ENCODE results near the gene HNRNPU.

HNRNPU gene

DNA sequence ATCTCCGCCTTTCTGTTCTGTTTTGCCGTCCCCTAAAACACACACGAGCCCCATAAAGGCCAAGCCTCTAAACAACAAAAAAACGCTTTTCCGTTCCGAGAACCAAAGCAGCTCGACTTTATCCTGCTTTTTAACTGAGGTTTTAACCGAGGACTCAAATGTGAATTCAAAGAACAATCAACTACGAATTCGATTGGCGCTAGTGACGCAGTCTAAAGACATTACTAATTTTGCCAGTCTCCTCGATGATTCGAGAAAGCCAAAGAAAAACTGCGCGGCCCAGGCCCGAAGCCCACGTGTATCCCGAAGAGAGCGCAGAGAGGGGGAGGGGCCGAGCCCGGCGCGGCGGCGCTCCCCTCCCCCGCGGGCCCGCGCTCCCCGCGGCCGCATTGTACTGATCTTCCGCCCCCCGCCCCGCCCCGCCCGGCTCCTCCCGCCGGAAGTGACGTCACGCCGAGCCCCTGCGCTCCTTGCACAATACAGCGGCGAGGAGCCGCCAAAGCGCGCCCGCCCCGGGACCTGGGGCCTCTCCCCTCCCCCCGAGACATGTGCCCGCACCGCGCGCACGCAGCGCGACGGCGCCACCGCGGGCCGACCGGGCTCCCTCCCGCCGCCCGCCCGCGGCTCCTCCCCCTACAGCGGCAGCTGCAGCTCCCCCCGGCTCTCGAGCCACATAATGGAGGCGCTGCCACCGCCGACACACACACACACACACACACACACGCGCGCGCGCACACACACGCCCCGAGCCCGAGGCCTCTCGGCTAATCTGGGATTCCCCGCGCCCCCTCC lies 1.4 kb downstream of the HNRNPU start:
- DNase-seq = peak; percentile 25 to 46

DNA sequence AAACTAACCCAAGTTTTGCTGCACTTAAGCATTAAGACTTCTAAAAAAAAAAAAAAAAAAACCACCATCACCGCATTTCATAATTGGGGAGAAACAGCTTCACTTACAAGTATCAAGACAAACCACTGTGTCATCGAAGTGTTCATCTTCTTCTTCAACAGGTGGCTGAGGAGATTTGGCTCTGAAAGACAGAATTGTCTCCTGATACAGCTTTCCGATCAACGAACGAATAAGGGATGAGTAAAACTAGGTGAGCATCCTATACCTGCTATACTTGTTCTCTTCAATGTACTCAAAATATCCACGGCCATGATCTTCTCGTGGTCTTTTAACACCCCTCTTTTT lies 2.0 kb downstream of the HNRNPU start:
- DNase-seq = no peak

DNA sequence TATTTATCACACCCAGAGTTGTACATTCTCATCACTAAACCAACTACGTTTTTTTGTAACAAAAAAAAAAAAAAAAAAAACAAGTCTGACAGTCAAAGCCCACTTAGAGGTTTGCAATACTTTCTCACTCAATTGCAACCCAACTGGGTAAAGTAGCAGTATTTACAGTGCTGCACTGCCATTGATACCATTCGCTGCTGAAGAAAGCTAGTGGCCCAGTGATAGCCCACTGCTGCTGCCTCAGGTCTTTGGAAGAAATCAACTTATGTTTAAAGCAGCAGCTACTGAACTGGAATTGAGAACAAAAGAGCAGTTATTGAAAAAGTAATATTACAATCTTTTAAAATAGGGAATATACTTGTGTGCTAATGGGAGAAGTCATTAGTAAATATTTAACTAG lies 2.7 kb downstream of the HNRNPU start:
- DNase-seq = no peak

DNA sequence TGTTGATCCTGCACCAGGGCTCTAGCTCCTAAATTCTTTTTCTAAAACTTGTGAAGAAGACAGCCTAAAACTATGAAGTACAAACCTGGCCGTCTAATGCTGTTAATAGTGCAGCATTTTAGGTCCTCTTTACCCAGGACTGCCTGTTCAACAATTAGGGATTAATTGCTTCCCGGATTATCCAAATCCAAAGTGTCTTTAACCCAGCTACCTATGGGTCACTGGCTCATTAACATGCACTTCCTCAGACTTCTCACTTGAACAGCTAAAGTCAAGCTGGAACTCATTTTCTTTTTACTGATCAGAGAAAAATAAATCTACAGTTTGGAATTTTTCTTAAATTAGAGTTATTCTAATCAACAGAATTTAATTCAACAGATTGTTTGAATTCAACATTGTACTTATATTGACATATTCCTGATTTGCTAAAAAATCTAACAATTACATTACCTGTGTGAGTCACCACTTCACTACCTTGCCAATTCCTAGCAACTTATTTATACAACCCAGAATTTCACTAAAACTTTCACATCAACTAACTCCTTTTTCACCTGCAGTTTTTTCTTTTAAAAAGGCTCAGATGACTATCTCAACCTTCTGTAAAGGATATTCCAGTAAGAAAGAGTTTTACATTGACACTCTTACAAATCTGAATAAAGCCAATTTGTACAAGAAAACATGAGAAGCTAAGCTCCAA lies 3.3 kb downstream of the HNRNPU start:
- DNase-seq = no peak

DNA sequence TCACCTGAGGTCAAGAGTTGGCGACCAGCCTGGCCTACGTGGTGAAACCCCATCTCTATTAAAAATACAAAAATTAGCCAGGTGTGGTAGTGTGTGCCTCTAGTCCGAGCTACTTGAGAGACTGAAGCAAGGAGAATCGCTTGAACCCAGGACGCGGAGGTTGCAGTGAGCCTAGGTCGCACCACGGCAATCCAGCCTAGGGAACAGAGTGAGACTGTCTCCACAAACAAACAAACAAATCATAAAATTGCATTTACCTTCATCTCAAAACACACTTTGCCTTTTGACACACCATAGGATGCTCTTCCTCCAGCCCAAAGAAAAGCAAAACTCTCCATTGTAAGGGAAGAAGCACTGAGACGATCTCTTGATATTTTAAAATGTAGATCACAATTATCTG lies 4.3 kb downstream of the HNRNPU start:
- no peak for DNase-seq

- no peak for DNase-seq
Observed at GRCh38 chr1:244858357-244858756, 6.0 kb downstream of the HNRNPU start.

GRCh38 chr1:244857761-244858160 lies 6.6 kb downstream of the HNRNPU start:
- no peak for DNase-seq

DNA sequence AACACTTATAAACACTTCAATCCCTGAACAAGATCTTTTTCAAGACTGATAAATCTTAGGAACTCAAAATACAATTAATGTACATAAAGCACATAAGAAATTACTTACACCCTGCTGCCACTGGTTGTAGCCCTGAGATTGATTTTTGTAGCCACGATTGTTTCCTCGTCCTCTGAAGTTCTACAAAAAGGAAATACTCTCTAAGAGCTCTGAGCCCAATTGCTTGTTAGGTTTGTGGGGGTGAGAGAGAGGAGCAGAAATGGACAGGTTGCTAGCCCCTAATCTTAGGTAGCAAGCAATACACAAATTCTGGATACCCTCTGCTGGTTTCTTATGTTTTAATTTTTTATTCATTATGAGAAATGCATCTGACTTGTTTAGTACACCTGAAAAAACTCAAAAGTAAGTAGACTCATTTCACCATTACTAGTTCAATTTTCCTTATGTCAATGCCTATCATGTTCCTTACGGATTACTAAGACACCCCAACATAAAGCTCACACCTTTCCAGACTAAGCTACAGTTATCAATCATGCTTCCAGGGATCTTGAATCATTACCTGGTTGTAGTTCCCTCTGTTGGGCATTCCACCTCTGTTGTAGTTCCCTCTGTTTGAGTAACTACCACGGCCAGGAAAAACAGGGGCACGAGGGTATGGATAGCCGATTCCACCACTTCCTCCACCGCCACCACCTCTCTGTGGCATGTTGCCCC lies 9.3 kb downstream of the HNRNPU start:
- DNase-seq = no peak

DNA sequence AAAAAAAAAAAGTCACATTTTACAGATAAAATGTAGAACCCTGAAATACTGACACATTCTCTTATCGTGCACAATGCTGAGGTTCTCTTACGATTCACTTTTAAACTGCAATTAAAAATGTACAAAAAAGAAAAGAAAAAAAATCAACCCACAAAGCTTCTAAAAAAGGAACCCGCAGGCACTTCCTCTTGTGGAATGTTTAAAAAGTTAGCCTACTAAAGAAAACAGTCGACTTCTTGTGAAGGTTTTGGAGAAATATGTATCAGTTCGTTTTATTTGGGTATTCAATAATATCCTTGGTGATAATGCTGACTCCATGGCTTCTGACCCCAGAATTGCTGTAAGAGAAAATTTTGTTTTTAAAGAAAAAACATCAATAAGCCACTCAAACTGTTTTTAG lies 10.2 kb downstream of the HNRNPU start:
- DNase-seq = no peak

DNA sequence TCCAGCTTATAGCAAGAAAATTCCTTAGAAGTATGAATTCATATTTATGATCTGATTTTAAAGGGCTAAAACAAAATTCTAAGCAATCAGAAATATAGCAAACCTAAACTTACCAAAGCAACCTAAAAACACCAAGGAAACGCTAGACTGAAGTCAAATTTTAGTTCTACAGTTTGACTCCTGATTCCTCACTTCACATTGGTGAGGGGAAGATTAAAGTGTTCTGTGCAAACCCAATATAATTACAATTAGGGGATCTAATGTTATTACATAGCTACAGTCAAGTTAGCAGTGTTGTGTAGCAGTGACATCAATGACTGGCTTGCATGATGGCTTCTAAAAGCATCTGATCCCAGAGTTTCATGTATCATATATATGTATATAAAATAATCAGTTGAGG lies 11.6 kb downstream of the HNRNPU start:
- DNase-seq = no peak

- DNase-seq = no peak
Observed at GRCh38 chr1:244851546-244852231, 12.7 kb downstream of the HNRNPU start.

DNA sequence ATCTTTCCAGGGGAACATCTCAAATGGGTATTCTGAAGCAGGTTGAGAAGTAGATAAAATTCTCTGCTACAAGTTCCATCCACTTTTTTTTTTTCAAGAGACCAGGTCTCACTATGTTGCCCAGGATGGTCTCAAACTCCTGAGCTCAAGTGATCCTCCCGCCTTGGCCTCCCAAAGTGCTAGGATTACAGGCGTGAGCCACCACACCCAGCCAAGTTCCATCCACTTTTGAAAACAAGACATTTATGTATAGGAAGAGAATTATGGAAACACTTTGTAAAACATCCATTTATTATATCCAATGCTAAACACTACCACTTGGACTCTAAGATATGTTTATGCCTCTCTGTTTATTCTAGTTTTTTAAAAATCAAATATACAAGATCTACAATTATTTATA lies 13.4 kb downstream of the HNRNPU start:
- no peak for DNase-seq

DNA sequence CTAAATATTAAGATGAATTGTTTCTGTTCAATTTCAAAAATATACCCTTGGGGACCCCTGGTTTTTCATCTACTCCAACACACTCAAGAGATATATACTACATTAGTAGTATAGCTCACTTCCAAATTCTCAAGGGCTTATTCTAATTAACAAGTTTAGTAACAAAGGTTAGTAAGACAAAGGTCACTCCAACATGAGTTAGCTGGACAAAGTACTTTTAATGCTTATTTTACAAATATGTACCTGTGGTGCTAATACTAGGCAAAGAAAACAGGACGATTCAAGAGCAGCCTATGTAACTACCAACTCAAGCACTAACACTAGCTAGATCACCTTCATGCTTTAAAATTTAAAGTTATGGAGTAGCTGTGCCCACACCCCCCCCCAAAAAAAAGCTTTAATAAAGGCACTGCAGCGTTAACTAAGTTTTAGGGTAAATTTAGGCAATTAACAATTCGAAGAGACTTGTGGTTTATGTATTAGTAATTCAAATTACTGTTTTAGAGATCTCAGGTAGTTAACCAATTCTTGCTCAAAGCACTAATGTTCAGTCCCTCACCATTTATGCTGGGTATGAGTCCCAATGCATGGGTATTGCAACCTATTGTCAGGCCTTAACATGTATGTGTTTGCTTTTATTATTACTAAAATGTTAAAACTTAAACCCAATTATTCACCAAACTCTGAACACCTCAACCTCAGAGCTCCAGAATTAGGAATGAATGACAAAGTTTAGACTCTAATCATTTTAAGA lies 14.1 kb downstream of the HNRNPU start:
- DNase-seq = no peak

- no peak for DNase-seq
Observed at GRCh38 chr1:244849189-244849866, 15.0 kb downstream of the HNRNPU start.

DNA sequence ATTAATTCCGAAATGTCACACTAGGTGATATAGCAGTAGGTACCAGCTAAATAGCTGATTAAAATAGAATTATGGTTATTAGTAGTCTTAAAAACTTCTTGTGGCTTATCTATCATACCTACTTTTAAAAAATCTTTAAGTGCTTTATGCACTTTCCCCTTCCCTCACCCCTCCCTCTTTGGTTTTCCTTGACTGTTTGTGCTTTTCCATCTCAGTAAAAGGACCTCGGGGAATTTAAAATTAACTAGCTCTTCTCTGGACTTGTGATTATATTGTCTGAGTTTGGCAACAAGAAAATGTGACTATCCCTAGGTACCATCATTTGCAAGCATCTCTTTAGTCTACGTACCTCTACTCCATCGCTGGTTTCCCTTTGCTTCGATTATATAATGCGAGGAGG lies 17.7 kb downstream of the HNRNPU start:
- DNase-seq = no peak

DNA sequence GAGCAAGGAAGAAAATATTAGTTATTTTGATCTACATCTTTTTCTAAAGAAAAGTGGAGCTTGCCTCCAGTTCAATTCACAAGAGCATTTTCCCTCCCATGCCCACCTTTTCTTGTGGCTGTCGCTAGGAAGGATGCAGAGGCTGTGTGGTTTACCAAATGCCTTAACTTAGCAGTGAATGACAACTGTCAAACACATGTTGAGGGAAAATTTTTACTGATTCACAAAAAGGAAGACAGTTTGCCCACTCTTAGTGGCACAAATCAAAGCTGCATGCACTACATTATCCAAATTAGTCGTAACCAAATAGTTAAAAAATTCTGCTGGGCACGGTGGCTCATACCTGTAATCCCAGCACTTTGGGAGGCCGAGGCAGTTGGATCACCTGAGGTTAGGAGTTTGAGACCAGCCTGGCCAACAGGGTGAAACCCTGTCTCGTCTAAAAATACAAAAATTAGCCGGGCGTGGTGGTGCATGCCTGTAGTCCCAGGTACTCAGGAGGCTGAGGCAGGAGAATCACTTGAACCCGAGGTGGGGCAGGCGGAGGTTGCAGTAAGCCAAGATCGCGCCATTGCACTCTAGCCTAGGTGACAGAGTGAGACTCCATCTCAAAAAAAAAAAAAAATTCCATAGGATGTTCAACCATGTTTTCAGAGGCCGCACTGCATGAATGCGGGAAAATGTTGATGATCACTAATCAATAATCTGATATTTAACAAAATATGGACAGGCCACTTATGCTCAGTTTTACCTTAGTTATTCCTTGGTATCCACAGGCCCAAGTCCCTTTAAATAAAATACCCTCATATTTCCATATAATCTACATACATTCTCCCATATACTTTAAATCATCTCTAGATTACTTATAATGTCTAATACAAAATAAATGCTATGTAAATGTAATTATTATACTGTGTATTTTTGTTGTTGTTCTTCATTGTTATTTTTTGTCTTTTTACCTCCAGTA lies 19.9 kb downstream of the HNRNPU start:
- DNase-seq = no peak

GRCh38 chr1:244843148-244843978 lies 21.0 kb downstream of the HNRNPU start:
- DNase-seq = no peak

GRCh38 chr1:244841273-244841927 lies 22.9 kb downstream of the HNRNPU start:
- no peak for DNase-seq

- no peak for DNase-seq
Observed at GRCh38 chr1:244840219-244840794, 24.0 kb downstream of the HNRNPU start.
